Activated CD8-positive, alpha-beta T cell treated with anti-CD3 and anti-CD28 coated beads for 36 hours (primary cell): ENCODE results near the gene FAM20C. TPM values are rescaled to one million over a fixed set of nuclear protein-coding genes. Genes with fewer than 3 reads are reported as not detected.

Source experiments
- ATAC-seq: fragments of 200-7000 bp; cut with Tn5 transposase; one replicate; pipeline ENCODE4 v1.10.0; 2021; ENCODE audit warnings: mild to moderate bottlenecking, moderate library complexity
- CTCF ChIA-PET: fragments of 350-600 bp; sonication (Branson Sonifier 250); formaldehyde crosslinking; loops from one replicate; lab custom pipeline; 2021; ENCODE audit warnings: antibody characterized with exemption; lab: Charles Lee
- POLR2A ChIA-PET: fragments of 350-600 bp; sonication (Branson Sonifier 250); formaldehyde crosslinking; loops from one replicate; lab custom pipeline; 2021; ENCODE audit warnings: antibody characterized with exemption; lab: Charles Lee
- DNase-seq: peaks from one replicate; pipeline ENCODE4 v3.0.0-alpha.2; 2020
- H3K27ac Mint-ChIP-seq: one replicate; pipeline ENCODE4 v1.8.0; 2021; ENCODE audit warnings: mild to moderate bottlenecking, mixed read lengths
- H3K27me3 Mint-ChIP-seq: one replicate; pipeline ENCODE4 v1.8.0; 2021; ENCODE audit warnings: mixed read lengths
- H3K36me3 Mint-ChIP-seq: one replicate; pipeline ENCODE4 v1.8.0; 2021; ENCODE audit warnings: low read depth, mixed read lengths
- H3K4me1 Mint-ChIP-seq: one replicate; pipeline ENCODE4 v1.8.0; 2021; ENCODE audit warnings: low read depth, mixed read lengths
- H3K4me3 Mint-ChIP-seq: one replicate; pipeline ENCODE4 v1.8.0; 2021; ENCODE audit warnings: mild to moderate bottlenecking, moderate library complexity, mixed read lengths
- H3K9me3 Mint-ChIP-seq: one replicate; pipeline ENCODE4 v1.8.0; 2021; ENCODE audit warnings: mixed read lengths
- intact Hi-C: fragments of 100-400 bp; cut with micrococcal nuclease; formaldehyde crosslinking; loops from one replicate; pipeline ENCODE4 v1.10.0; 2022
- total RNA-seq, 2 experiments: library from RNA; stranded (reverse); gene quantifications; one replicate each; pipeline ENCODE4 v1.2.3, GENCODE V29; 2021
- TF ChIP-seq, protein P1 (sequence below): fragments of 200-600 bp; IDR thresholded peaks from one replicate; pipeline ENCODE4 v1.8.0; 2022; ENCODE audit warnings: antibody characterized with exemption, mild to moderate bottlenecking

The FAM20C gene
- total RNA-seq, 2 experiments from 2014 or later: 0.29 to 1.1 TPM

DNA sequence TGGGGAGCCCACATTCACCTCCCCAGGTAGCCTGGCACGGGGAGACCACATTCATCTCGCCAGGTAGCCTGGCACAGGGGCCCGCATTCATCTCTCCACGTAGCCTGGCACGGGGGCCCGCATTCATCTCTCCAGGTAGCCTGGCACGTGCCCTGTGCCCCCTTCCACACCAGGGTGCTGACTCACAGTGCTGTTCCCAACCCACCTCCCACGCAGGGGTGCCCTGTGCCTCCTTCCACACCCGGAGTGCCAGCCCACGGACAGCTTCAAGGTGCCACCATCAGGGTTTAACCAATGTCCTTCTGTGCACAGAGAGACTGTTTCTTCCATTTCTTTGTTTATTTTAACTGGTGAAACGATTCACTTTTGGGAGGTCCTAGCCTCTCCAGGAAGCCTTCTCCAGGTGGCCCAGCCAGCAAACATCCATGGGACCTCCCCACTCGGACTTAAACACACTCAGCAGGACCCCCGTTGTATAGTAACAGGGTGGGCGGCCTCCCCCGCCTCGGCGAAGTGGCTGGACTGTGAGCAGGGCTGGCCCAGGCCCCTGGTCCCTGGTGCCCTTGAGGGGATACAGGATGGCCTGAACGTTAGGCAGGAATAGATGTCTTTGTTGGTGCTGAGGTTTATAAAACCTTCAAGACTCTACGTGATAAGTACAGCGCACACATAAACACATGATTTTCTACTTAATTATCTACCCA is 56.5 kb downstream of the FAM20C start:
- H3K27me3 Mint-ChIP-seq: no peaks in the 10 kb centered on the region
- no peaks in the 10 kb centered on the region for H3K4me1 Mint-ChIP-seq
- H3K4me3 Mint-ChIP-seq: no peak overlapping the region
- no peak overlapping the region for H3K27ac Mint-ChIP-seq
- DNase-seq: no peak
- ChIA-PET POLR2A (no interaction called here), CTCF (no interaction called here)
- intact Hi-C loops: no loop called here
- no peaks in the 10 kb centered on the region for H3K9me3 Mint-ChIP-seq
- ATAC-seq: no peak
- TF ChIP-seq, protein P1, sequence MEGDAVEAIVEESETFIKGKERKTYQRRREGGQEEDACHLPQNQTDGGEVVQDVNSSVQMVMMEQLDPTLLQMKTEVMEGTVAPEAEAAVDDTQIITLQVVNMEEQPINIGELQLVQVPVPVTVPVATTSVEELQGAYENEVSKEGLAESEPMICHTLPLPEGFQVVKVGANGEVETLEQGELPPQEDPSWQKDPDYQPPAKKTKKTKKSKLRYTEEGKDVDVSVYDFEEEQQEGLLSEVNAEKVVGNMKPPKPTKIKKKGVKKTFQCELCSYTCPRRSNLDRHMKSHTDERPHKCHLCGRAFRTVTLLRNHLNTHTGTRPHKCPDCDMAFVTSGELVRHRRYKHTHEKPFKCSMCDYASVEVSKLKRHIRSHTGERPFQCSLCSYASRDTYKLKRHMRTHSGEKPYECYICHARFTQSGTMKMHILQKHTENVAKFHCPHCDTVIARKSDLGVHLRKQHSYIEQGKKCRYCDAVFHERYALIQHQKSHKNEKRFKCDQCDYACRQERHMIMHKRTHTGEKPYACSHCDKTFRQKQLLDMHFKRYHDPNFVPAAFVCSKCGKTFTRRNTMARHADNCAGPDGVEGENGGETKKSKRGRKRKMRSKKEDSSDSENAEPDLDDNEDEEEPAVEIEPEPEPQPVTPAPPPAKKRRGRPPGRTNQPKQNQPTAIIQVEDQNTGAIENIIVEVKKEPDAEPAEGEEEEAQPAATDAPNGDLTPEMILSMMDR: no peak
- H3K36me3 Mint-ChIP-seq: no peaks in the 10 kb centered on the region

DNA sequence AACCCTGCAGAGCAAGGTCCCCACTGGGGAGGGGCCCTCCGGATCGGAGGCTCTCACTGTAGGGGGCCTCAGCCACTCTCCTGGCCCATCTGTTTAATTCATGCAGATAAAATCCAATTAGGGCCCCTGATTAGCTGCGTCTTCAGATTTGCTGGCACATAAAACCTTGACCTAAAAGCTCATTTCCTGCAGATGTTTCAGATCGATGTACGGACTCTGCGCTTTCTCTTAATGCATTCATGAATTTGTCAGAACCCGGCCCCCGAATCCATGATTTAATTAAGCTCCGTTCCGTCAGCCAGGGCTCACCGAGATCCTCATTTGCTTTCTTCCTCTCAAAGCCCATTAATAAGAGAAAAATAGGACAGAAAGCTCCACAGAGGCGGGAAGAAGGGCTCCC is 57.6 kb downstream of the FAM20C start:
- H3K9me3 Mint-ChIP-seq: no peaks in the 10 kb centered on the region
- ATAC-seq: no peak
- H3K4me3 Mint-ChIP-seq: no peak overlapping the region
- POLR2A ChIA-PET: no interaction called here
- H3K27me3 Mint-ChIP-seq: no peaks in the 10 kb centered on the region
- DNase-seq: no peak
- no peaks in the 10 kb centered on the region for H3K4me1 Mint-ChIP-seq
- H3K27ac Mint-ChIP-seq: no peak overlapping the region
- intact Hi-C loops: no loop called here
- H3K36me3 Mint-ChIP-seq: no peaks in the 10 kb centered on the region
- TF ChIP-seq, protein P1: no peak
- CTCF ChIA-PET: no interaction called here

DNA sequence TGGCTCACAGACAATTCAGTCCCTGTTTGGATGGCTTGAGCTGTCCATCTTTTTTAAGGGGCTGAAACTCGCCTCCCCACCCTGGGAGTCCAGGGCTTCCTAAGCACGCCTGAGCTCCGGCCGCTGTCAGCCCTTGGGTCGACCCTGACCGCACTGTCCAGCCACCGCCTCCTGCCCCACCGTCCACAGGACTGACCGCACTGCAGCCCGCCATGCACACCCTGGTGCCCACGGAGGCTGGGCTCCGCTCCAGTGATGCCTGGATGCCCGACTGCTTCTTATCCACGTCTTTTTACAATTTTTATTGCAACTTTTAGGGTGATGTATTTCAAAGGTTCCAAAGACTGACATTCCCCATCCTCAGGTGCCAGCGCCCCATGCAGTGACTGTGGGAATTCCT is 58.2 kb downstream of the FAM20C start:
- POLR2A ChIA-PET: no interaction called here
- TF ChIP-seq, protein P1: no peak

GRCh38 chr7:251005-251404 is 58.6 kb downstream of the FAM20C start:
- DNase-seq (no peak), ATAC-seq (no peak)
- Mint-ChIP-seq H3K27me3 (no peaks in the 10 kb centered on the region), H3K27ac (no peak overlapping the region), H3K9me3 (no peaks in the 10 kb centered on the region), H3K36me3 (no peaks in the 10 kb centered on the region), H3K4me1 (no peaks in the 10 kb centered on the region), H3K4me3 (no peak overlapping the region)
- intact Hi-C loops: no loop called here
- CTCF ChIA-PET: no interaction called here
- POLR2A ChIA-PET: no interaction called here
- TF ChIP-seq, protein P1: no peak

More for the DNA sequence above, 58.2 kb downstream of the FAM20C start:
- H3K9me3 Mint-ChIP-seq: no peaks in the 10 kb centered on the region
- H3K27me3 Mint-ChIP-seq: no peaks in the 10 kb centered on the region
- CTCF ChIA-PET: no interaction called here
- H3K4me3 Mint-ChIP-seq: no peak overlapping the region
- no peaks in the 10 kb centered on the region for H3K36me3 Mint-ChIP-seq
- intact Hi-C loops: no loop called here
- H3K4me1 Mint-ChIP-seq: no peaks in the 10 kb centered on the region
- no peak for DNase-seq
- ATAC-seq: no peak
- H3K27ac Mint-ChIP-seq: no peak overlapping the region

DNA sequence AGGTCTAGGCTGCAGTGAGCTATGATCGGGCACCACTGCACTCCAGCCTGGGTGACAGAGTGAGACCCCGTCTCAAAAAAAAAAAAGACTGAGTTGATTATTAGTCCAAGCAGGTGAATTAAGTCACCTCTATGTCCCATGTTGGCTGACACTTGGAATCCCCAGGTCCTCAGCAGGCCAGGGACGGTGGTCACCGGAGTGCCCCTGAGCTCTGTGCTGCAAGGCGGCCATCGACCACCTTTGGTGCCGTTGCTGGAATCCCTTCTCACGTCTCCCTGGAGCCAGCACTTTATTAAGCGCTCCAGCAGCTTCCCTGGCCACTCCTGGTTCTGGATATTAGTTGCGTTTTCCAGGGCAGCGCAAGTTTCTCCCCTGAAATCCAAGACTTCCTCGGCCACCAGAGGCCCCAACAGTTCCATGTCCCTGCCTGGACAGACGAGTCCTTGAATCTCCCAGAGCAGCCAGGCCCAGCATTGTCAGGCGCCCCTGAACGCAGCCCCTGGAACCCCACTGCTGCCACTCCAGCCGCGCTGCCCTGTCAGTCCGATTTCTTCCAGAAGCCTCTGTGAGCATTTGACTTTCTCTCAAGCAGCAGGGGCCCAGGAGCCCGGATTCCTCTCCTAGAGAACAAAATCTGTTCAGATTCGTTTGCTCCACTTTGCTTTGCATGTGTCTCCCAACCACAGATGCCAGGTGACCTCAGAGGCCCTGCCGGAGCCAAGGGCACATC is 59.2 kb downstream of the FAM20C start:
- Mint-ChIP-seq H3K27me3 (no peaks in the 10 kb centered on the region), H3K4me1 (no peaks in the 10 kb centered on the region), H3K9me3 (no peaks in the 10 kb centered on the region), H3K36me3 (no peaks in the 10 kb centered on the region), H3K4me3 (no peak overlapping the region), H3K27ac (no peak overlapping the region)
- ATAC-seq: no peak
- TF ChIP-seq, protein P1: no peak
- no peak for DNase-seq
- POLR2A ChIA-PET: no interaction called here
- intact Hi-C loops: no loop called here
- CTCF ChIA-PET: no interaction called here
